CD4-positive, alpha-beta T cell treated with Interferon gamma for 1 hour (primary cell): Measurements from ENCODE around the gene ZFYVE1.
"Not testable (repeated sequence)": the region's sequence is repeated elsewhere in the genome, so short reads cannot be mapped to it uniquely, and the experiment has no call there.

Experiments used
- DNase-seq: peaks from one replicate; pipeline ENCODE4 v3.0.0-alpha.2; 2020

ZFYVE1 gene, protein sequence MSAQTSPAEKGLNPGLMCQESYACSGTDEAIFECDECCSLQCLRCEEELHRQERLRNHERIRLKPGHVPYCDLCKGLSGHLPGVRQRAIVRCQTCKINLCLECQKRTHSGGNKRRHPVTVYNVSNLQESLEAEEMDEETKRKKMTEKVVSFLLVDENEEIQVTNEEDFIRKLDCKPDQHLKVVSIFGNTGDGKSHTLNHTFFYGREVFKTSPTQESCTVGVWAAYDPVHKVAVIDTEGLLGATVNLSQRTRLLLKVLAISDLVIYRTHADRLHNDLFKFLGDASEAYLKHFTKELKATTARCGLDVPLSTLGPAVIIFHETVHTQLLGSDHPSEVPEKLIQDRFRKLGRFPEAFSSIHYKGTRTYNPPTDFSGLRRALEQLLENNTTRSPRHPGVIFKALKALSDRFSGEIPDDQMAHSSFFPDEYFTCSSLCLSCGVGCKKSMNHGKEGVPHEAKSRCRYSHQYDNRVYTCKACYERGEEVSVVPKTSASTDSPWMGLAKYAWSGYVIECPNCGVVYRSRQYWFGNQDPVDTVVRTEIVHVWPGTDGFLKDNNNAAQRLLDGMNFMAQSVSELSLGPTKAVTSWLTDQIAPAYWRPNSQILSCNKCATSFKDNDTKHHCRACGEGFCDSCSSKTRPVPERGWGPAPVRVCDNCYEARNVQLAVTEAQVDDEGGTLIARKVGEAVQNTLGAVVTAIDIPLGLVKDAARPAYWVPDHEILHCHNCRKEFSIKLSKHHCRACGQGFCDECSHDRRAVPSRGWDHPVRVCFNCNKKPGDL

DNA sequence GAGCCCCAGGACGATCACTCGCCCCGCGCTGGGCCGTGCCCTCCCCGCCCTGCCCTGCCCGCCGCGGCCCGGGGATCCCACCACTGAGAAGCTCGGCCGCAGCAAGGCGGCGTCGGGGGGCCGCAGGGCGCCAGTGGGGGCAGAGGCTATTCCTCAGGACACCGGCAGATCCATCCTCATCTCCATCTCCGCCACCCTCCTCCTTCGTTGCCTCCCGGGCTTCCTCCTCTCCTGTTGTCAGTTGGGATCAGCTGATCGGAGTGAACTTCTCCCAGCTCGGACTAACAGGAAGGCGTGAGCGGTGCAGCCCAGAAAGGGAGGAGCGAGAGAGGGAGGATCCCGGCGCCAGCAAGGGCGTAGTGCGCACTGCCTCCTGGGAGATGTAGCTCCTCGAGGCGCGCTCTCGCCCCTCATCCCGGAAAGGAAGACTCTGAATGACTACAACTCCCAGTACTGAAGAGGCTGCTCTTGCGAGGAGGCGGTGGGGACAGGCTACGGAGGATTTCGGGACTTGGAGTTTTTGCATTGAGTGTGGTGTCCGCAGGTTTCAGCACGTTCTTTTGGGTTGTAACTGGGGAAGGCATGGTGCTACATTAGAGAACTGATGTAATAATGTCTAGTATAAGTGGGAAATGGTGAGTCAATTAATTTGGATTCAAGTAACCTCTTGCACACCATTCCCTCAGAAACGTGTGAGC is at the start of gene ZFYVE1:
Gene ZFYVE1, minus strand, starts transcription at position 262 of the 698 bp plus-strand sequence. CDS start 2,598 bp downstream, outside the sequence.
- DNase-seq = peak; percentile 92

DNA sequence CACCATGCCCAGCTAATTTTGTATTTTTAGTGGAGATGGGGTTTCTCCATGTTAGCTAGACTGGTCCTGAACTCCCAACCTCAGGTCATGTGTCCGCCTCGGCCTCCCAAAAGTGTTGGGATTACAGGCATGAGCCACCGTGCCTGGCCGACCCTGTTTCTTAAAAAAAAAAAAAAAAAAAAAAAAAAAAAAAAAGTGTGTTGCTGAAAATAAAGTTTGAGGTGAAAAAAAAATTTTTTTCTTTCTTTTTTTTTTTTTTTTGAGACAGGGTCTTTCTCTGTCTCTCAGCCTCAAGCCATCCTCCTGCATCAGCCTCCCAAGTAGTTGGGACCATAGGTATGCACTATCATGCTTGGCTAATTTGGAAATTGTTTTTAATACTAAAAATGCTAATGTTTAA is 42.7 kb upstream of the ZFYVE1 start:
- no peak for DNase-seq

DNA sequence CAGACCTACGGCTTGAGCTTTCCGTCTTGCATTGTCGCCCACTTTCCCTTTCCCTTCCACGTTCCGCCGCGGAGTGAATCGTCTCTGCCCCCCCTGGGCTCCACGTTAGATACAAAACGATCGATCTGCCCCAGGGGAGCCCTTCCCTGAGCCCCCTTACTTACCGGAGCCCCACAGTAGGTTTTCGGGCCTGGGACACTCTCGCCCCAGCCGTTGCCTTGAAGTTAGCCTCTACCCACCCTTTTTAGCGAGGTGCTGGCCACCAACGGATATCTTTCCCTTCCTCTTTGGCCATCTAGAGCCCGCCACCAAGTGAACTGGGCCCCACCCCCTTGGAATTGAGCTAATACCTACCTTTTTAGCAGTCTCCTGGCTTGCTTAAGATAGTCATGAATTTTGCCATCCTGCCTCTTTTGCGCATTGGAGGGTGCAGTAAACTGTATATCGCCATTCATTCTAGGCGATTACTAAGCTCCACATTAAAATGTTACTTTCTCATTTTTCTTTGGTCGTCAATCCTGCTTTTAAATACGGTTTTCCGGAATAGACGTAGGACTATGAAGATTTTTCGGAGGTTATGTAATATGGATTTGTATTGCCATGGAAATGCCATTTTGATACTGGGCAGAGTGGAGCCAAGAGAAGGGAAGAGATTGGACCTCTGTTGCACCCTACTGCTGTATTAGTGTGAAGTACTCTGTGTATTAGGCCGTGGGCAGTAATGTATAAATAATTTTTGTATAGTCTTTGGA is 32.2 kb upstream of the ZFYVE1 start:
- DNase-seq = peak; percentile 1

DNA sequence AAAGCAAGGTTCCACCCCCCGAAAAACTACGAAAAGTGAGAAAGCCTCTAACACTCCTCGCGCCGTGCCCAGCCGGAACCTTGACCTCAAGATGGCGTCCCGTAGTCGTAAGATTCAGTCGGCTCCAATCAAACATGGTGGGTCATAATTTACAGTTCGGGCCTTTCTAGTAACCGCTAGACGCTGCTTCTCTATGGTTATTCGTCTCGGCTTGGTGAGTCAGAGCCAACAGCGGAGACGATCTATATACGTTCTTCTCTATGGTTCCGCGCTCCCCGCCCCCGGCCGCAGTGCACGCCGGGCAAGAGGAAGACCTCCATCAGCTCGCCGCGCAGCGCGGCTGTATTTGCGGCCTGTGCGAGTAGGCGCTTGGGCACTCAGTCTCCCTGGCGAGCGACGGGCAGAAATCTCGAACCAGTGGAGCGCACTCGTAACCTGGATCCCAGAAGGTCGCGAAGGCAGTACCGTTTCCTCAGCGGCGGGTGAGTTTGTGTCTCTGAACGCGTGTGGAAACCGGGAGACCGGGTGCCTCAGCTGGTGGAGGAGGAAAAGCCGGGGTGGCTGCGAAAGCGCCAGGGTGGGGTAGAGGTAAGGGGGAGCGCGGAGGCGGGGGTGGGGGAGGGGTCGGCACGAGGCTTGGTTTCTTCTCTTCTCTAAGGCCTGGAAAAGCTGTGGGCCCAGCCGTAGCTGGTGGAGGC is 31.5 kb upstream of the ZFYVE1 start, which contains the start of gene RBM25:
Gene RBM25, plus strand, starts transcription at position 311 of the 698 bp plus-strand sequence. CDS start 13,108 bp downstream, outside the sequence.
- peak; percentile 97 for DNase-seq

DNA sequence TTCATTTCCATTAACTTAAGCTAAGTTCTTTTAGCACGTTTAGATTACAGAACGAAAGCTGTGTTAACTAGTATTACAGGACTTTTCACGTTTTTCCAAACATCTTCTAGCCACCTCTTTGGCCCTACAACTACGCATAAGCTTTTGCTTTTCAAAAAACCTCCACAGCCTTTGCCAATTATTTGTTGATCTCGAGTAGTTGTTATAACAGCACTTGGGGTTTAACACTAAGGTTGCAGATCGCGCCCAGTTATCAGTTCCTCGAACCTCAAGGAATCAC is 31.0 kb upstream of the ZFYVE1 start:
- no peak for DNase-seq

DNA sequence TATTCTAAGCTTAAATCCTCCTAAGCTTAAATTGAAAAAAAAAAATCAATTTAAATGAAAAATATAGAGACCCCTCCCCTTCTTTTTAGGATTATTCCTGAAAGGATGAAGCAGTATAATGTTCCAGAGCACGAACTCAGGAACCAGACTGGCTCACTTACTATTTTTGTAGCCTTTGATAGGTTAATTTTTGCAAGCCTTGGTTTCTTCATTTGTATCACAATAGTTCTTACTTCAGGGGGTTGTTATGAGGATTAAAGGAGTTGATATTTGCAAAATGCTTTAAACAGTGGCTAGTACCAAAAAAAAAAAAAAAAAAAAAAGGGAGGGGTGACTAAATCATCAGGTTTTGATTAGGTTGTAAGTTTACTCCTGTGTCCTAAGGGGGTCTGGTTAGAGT is 28.3 kb upstream of the ZFYVE1 start:
- DNase-seq = no peak

DNA sequence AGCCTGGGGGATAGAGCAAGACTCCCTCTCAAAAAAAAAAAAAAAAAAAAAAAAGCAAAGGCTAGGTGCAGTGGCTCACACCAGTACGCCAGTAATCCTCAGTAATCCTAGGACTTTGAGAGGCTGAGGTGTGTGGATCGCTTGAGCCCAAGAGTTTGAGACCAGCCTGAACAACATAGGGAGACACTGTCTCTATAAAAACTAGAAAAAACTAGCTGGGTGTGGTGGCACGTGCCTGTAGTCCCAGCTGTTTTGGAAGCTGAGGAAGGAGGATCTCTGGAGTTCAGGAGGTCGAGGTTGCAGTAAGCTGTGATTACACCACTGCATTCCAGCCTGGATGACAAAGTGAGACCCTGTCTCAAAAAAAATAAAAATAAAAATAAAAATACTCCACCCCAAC is 22.5 kb upstream of the ZFYVE1 start:
- no peak for DNase-seq

DNA sequence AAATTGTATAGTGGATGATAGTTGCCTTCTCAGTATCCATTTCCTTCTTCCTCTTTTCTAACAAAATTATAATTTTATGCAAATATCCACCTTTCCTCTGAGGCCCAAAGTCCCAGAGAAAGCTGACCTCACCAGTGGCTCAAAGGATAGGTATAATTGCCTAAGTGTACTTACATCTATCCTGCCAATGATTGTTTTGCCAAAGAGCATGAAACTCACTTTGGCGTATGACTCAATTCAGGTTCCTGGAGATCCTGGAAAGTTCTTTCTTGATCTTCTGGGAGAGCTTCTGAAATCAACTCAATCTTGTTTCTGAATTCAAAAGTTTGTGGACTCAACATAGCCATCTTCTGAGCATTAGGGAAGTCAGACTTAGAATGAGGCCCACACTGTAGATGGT is 20.9 kb upstream of the ZFYVE1 start:
- no peak for DNase-seq

DNA sequence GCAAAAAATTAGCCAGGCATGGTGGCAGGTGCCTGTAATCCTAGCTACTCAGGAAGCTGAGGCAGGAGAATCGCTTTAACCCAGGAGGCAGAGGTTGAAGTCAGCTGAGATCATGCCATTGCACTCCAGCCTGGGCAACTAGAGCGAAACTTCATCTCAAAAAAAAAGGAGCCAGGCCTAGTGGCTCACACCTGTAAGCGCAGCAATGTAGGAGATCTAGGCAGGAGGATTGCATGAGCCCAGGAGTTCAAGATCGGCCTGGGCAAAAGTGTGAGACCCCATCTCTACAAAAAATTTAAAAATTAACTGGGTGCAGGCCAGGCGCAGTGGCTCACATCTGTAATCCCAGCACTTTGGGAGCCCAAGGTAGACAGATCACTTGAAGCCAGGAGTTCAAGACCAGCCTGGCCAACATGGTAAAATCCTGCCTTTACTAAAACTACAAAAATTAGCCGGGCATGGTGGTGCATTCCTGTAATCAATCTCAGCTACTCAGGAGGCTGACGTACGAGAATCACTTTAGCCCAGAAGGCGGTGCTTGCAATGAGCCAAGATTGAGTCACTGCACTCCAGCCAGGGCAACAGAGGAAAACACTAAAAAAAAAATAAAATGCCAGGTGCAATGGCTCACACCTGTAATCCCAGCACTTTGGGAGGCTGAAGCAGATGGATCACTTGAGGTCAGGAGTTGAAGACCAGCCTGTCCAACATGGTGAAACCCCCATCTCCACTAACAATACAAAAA is 10.0 kb upstream of the ZFYVE1 start:
- not testable (repeated sequence) for DNase-seq

DNA sequence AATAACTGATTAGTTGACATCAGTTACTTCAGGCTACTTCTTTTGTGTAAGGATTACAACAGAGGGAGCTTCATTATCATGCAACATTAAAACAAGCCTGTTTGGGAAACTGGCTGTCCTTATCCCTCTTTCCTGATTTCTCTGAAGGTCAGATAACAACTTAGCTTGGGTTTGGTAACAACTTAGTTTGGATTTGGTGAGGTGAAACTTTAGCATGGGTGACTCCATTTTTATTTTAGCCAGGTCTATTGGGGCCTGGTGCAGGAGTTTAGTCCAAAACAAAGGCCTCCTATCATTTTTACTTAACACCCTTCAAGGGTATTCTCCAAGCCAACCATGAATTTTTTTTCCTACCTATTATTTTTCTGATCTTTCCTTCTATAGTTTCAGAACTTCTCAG is 1.1 kb upstream of the ZFYVE1 start:
- no peak for DNase-seq

DNA sequence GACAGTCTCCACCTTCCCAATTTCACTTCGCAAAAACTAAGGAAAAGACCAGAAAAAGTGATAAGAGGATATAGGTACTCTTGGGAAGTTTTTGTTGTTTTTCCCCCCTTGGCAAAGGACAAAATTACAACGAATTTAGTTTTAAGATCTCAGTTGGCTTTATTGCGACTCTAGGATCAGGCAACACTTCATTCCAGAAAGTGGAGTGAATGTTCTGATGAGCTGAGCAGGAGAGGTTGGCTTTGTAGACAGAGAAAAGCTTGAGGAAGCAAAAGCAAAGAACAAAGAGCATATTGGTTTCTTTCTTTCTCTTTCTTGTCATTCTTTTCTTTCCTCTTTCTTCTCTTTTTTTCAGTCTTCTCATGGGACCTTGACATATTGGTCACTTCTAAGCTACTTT is 640 bp upstream of the ZFYVE1 start:
- no peak for DNase-seq

DNA sequence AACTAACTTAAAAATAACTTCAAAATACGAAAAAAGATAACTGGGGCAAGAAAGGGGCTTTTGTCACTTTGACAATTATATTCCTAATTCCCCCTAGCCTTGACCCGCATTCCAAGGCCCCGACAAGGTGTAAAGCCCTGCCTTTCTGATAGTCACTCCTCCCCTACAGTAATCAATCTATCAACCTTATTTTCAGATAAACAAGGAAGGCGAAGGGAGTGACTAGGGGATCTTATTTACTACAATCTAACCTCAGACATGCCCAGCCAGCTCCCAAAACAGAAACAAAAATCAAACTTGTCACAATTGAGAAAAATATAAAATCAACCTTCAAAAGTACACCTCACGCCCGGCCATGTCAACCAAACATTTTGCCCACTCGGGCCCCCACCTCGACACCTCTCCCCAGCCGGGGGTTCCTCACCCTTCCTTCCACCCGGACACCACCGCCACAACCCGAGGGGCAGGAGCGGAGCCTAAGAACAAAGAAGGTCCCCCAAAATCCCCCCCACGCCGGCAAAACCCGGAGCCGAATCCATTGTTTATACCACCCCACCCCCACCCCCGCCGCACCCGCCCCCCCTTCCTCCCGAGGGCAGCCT is 562 bp downstream of the ZFYVE1 start:
- DNase-seq = no peak

DNA sequence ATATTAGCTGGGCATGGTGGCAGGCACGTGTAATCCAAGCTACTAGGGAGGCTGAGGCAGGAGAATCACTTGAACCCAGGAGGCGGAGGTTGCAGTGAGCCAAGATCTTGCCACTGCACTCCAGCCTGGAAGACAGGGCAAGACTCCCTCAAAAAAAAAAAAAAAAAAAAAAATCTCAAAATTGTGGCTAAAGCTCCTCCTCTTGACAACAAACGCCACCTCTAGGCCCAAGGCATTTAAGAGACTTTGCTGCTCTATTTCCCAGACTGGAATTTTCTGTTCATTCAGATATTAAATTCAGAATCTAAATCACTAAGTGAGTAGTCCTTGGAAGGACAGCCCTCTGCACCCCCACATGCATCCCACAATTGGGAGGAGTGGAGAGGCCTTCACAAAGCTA is 1.4 kb downstream of the ZFYVE1 start:
- DNase-seq = no peak

DNA sequence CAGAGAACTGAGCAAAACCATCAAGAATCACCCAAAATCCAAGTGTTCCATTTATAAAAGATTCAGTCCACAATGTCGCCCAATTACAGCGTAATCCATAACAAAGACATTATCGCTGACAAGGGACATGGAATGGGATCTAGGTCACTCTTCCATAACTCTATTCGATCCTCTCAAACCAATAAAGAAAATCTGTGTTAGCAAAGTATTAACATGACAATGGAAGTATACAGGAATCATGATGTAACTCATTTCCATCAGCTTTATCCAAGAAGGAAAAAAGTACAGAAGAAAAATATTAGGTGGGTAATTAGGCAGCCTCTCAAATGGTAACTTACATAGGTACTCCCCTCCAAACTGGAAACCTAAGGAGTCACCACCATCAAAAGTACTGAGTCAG is 4.9 kb downstream of the ZFYVE1 start:
- no peak for DNase-seq

DNA sequence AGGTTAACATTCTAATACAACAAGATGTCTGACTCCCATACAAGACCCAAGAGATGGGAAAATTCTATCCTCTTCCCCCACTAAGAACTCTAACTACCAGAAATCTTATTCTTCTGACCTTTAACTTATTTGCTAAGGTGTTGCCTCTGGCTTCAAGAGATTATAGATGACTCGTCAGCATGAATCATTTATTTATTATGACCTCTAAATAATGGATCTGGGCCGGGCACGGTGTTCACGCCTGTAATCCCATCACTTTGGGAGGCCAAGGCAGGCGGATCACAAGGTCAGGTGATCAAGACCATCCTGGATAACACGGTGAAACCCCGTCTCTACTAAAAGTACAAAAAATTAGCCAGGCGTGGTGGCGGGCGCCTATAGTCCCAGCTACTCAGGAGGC is 10.9 kb downstream of the ZFYVE1 start:
- not testable (repeated sequence) for DNase-seq

DNA sequence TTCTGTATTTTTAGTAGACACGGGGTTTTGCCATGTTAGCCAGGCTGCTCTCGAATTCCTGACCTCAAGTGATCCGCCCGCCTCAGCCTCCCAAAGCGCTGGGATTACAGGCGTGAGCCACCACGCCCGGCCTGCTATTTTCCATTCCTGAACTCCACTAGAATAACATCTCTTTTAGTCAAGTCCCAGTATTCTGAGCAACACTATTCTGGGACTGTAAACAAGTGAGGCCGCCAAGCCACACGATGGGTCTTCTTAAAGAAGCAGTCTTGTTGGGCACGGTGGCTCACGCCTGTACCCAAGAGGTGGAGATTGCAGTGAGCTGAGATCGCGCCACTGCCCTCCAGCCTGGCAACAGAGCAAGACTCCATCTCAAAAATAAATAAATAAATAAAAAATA is 11.4 kb downstream of the ZFYVE1 start:
- DNase-seq = not testable (repeated sequence)

DNA sequence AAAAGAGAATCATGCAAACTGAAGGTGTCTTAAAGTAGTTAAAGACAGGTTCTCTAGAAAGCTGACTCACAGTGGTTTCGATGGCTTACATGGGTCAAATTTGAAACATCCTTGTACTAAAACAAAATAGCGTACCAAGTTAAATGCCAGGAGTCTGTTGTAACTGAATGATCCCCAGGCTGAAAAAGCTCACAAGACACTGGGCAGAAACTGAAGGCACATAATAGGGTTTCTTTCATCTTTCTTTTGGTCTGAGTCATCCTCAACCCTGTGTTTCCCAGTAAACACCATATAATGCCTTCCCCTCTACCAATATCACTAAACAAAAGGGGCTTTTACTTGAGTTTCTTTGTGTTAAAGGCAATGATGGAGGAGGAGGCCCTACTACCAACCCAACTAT is 12.8 kb downstream of the ZFYVE1 start:
- DNase-seq = no peak

DNA sequence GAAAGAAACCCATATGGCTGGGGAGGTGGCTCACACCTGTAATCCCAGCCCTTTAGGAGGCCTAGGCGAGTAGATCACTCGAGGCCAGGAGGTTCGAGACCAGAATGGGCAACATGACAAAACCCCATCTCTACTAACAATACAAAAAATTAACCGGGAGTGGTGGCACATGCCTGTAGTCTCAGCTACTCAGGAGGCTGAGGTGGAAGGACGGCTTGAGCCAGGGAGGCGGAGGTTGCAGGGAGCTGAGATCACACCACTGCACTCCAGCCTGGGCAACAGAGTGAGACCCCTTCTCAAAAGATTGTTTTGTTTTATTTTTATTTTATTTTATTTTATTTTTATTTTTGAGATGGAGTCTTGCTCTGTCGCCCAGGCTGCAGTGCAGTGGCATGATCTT is 15.7 kb downstream of the ZFYVE1 start:
- DNase-seq = not testable (repeated sequence)

DNA sequence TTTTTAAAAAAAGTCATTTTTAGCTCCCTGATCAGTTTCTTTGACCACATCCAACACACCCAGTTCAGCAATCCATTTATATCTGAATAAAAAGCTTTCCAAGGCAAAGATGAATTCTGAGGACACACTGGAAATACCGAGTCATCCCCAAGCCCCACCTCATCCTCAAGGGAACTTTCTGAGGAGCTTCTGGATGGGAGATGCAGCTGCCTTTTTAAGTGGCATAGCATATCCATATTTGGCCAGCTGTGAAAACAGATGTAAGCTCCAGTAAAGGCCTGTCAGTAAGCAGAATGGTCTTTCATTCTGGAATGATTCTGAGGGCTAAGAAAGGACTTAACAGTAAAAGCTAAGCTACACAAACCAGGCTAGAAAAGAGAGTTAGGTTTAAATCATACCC is 18.4 kb downstream of the ZFYVE1 start:
- no peak for DNase-seq

DNA sequence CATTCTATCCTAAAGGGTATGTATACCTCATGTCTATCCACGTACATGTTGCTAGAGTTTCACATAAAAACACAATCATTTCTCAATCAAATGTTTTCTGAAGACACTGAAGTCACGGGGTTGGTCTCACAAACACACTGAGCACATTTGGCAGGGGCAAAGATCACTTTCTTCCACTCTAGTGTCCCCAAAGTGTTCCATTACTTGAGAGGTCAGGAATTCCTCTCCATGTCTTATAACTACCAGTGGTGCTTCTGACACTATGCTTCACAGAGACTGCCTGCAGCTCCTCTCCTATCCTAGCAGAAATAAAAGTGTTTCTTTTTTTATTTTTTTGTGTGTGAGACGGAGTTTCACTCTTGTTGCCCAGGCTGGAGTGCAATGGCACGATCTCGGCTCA is 19.1 kb downstream of the ZFYVE1 start:
- no peak for DNase-seq

DNA sequence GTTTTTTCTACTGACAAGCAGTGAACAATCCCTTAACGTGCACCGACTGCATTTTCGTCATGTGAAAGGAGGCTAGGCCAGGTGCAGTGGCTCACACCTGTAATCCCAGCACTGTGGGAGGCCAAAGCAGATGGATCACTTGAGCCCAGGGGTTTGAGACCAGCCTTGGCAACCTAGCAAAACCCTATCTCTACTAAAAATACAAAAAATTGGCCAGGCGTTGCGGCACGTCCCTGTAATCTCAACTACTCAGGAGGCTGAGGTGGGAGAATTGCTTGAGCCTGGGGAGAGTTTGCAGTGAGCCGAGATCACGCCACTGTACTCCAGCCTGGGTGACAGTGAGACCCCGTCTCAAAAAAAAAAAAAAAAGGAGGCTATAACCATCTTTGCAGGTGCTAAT is 22.3 kb downstream of the ZFYVE1 start:
- not testable (repeated sequence) for DNase-seq
